Tibial artery (tissue), 4 donors: ENCODE data around the gene FERMT1.

ENCODE experiments used
- DNase-seq, 2 donors: peaks; one replicate each; pipeline ENCODE4 v3.0.0-alpha.2; 2019
- H3K27ac ChIP-seq, 2 donors: fragments of 200-600 bp; sonication (generic) in 1 of 2; 1 replicate in 1 of 2; 2 replicates in 1 of 2; pipeline ENCODE4 v1.5.1; 2018 to 2019; ENCODE audit warnings: mild to moderate bottlenecking in 1 of 2
- H3K27me3 ChIP-seq, 2 donors: fragments of 200-600 bp; sonication (generic) in 1 of 2; one replicate each; pipeline versions ENCODE4 v1.5.1 to v1.6.0; 2016 to 2019
- H3K36me3 ChIP-seq, 3 donors: fragments of 200-600 bp; sonication (generic) in 2 of 3; one replicate each; pipeline ENCODE4 v1.5.1; 2016 to 2019; ENCODE audit warnings: mild to moderate bottlenecking in 2 of 3
- H3K4me1 ChIP-seq, 4 donors: fragments of 200-600 bp; sonication (generic) in 2 of 4; 1 replicate in 3 of 4; 2 replicates in 1 of 4; pipeline ENCODE4 v1.5.1; 2016 to 2019
- H3K4me3 ChIP-seq, 2 donors: fragments of 200-600 bp; sonication (generic) in 1 of 2; 1 replicate in 1 of 2; 2 replicates in 1 of 2; pipeline ENCODE4 v1.5.1; 2018 to 2019; ENCODE audit warnings: mild to moderate bottlenecking in 2 of 2
- H3K9me3 ChIP-seq, 3 donors: fragments of 200-600 bp; sonication (generic) in 1 of 3; one replicate each; pipeline ENCODE4 v1.5.1; 2016 to 2019
- intact Hi-C: fragments of 100-400 bp; cut with DNase I; formaldehyde crosslinking; loops from one replicate; pipeline ENCODE4 v1.15.0; 2023; ENCODE audit warnings: low total_unique reads
- TF ChIP-seq, protein P1 (sequence below), 2 experiments: fragments of 200-600 bp in 1 of 2; fragments of 450-650 bp in 1 of 2; IDR thresholded peaks; one replicate each; pipeline ENCODE4 v1.5.1; 2017 to 2019; ENCODE audit warnings: antibody characterized with exemption in 2 of 2, mild to moderate bottlenecking in 1 of 2, moderate library complexity in 1 of 2

FERMT1 gene

DNA sequence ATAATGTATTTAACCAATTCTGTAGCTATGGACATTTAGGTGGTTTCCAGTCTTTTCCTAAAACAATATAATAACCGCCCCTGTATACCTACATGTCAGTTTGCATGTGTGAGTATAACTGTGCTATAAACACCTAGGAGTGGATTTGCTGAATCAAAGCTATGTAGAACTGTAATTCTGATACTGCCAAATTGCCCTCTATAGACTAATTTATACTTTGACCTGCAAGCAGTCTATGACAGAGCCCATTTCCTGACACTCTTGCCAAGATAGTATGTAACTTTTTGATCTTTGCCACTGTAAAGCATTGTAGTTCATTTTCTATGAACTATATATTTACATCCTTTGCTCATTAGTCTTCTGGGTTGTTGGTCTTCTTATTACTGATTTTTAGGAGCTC lies 19.5 kb downstream of the FERMT1 start:
- Histone ChIP-seq H3K4me1 (no peaks in the 10 kb centered on the region), H3K36me3 (no peaks in the 10 kb centered on the region), H3K9me3 (no peaks in the 10 kb centered on the region), H3K4me3 (no peak overlapping the region), H3K27ac (no peak overlapping the region), H3K27me3 (no peaks in the 10 kb centered on the region)
- intact Hi-C loops, result no loop called here
- TF ChIP-seq, protein P1, sequence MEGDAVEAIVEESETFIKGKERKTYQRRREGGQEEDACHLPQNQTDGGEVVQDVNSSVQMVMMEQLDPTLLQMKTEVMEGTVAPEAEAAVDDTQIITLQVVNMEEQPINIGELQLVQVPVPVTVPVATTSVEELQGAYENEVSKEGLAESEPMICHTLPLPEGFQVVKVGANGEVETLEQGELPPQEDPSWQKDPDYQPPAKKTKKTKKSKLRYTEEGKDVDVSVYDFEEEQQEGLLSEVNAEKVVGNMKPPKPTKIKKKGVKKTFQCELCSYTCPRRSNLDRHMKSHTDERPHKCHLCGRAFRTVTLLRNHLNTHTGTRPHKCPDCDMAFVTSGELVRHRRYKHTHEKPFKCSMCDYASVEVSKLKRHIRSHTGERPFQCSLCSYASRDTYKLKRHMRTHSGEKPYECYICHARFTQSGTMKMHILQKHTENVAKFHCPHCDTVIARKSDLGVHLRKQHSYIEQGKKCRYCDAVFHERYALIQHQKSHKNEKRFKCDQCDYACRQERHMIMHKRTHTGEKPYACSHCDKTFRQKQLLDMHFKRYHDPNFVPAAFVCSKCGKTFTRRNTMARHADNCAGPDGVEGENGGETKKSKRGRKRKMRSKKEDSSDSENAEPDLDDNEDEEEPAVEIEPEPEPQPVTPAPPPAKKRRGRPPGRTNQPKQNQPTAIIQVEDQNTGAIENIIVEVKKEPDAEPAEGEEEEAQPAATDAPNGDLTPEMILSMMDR (IDR thresholded peaks at IDR 0.05), result no peak
- DNase-seq, result no peak

DNA sequence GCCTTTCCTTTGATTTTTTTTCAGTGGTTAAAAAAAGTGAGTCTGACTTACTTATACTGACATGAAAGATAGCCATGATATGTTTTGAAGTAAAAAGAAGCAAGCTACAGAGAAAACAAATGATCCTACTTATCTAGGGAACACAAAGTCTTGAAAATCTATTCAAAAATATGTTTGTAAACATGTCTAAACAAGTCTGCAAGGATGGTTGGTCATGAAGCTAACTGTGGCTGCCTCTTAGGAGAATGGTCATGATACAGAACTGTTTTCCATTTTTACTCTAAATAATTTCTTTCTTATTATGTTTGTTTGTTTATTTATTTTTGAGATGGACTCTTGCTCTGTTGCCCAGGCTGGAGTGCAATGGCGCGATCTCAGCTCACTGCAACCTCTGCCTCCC lies 21.5 kb downstream of the FERMT1 start:
- H3K4me3 ChIP-seq, result no peak overlapping the region
- H3K4me1 ChIP-seq, result no peaks in the 10 kb centered on the region
- DNase-seq, result no peak
- intact Hi-C loops, result no loop called here
- H3K9me3 ChIP-seq, result no peaks in the 10 kb centered on the region
- TF ChIP-seq, protein P1 (IDR thresholded peaks at IDR 0.05), result no peak
- H3K36me3 ChIP-seq, result no peaks in the 10 kb centered on the region
- H3K27me3 ChIP-seq, result no peaks in the 10 kb centered on the region
- no peak overlapping the region for H3K27ac ChIP-seq

DNA sequence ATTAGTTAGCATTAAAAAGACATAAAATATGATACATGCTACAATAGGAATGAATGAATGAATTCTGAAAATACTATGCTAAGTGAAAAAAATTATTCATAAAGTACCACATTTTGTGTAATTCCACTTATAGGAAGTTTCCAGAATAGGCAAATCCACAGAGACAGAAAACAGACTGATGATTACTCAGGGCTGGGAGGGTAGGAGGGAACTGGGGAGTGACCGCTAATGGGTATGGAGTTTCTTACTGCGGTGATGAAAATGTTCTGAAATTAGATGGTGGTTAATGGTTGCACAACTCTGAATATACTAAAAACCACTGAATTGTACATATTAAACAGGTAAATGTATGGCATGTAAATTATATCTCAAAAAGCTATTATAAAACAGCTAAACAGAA lies 22.6 kb downstream of the FERMT1 start:
- H3K36me3 ChIP-seq, result no peaks in the 10 kb centered on the region
- no peak for DNase-seq
- H3K27me3 ChIP-seq, result no peaks in the 10 kb centered on the region
- H3K4me3 ChIP-seq, result no peak overlapping the region
- TF ChIP-seq, protein P1 (IDR thresholded peaks at IDR 0.05), result no peak
- H3K9me3 ChIP-seq, result no peaks in the 10 kb centered on the region
- intact Hi-C loops, result no loop called here
- H3K4me1 ChIP-seq, result no peaks in the 10 kb centered on the region
- no peak overlapping the region for H3K27ac ChIP-seq

DNA sequence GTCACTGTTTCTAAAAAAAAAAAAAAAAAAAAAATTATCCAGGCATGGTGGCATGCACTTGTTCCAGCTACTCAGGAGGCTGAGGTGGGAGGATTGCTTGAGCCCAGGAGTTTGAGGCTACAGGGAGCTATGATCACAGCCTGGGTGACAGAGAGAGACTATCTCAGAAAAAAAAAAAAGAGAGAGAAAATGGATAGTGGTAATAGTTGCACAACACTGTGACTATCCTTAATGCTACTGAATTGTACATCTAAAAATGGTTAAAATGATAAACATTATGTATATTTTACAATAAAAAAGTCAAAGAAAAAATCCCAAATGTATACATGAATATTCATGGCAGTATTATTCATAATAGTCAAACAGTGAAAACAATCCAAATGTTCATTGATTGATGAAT lies 23.0 kb downstream of the FERMT1 start:
- Histone ChIP-seq H3K36me3 (no peaks in the 10 kb centered on the region), H3K27ac (no peak overlapping the region), H3K9me3 (no peaks in the 10 kb centered on the region), H3K27me3 (no peaks in the 10 kb centered on the region), H3K4me3 (no peak overlapping the region), H3K4me1 (no peaks in the 10 kb centered on the region)
- intact Hi-C loops, result no loop called here
- TF ChIP-seq, protein P1 (IDR thresholded peaks at IDR 0.05), result no peak
- no peak for DNase-seq

DNA sequence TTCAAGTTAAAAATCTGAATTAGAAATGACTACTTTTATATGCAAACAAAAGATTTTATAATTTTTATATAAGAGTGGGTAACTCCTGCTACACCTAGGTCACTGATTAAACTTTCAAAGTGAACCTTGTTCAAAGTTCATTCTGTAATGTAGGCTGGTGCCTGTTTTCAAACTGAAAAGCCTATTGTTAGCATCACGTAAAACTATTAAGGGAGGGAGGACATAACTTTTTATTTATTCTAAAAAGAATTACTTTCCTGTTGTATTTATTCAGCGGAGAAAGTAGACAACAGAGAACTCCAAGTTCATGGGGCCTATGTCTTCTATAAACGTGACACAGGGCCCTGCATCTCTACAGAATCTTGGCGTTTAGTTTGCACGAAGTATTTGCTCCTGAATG lies 27.4 kb downstream of the FERMT1 start:
- intact Hi-C loops, result no loop called here
- TF ChIP-seq, protein P1 (IDR thresholded peaks at IDR 0.05), result no peak
- Histone ChIP-seq H3K36me3 (no peaks in the 10 kb centered on the region), H3K4me3 (no peak overlapping the region), H3K4me1 (no peaks in the 10 kb centered on the region), H3K27ac (no peak overlapping the region), H3K27me3 (no peaks in the 10 kb centered on the region), H3K9me3 (no peaks in the 10 kb centered on the region)
- DNase-seq, result no peak

DNA sequence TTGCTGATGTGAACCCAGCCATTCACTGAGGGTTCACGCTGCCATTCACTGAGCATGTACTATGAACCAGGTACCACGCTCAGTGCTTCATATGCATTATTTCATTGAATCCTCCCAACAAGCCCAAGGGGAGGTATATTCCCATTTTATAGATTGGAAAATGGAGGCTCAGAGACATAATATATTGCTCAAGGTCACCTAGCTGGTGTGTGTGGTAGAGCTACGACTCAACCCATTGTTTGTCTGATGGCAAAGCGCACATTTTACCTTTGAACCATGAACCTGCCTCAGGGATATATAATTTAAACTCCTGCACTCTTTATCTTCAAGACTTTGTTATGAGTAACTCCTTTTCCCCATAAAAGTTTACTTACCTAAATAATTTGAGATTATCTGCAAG lies 28.3 kb downstream of the FERMT1 start:
- no peaks in the 10 kb centered on the region for H3K4me1 ChIP-seq
- intact Hi-C loops, result no loop called here
- H3K9me3 ChIP-seq, result no peaks in the 10 kb centered on the region
- no peaks in the 10 kb centered on the region for H3K27me3 ChIP-seq
- TF ChIP-seq, protein P1 (IDR thresholded peaks at IDR 0.05), result no peak
- H3K4me3 ChIP-seq, result no peak overlapping the region
- DNase-seq, result no peak
- no peak overlapping the region for H3K27ac ChIP-seq
- H3K36me3 ChIP-seq, result no peaks in the 10 kb centered on the region
